Naive thymus-derived CD4-positive, alpha-beta T cell (primary cell): ENCODE measurements around the gene PSMB8. TPM values are rescaled to one million over a fixed set of nuclear protein-coding genes. Genes with fewer than 3 reads are reported as not detected.
"Not testable (repeated sequence)": the region's sequence is repeated elsewhere in the genome, so short reads cannot be mapped to it uniquely, and the experiment has no call there.

Experiments used
- ATAC-seq: fragments of 150-1000 bp; cut with Tn5 transposase; 2 replicates; pipeline ENCODE4 v1.10.0; 2021; ENCODE audit warnings: mild to moderate bottlenecking, moderate library complexity
- CTCF ChIA-PET: fragments of 350-600 bp; sonication (Branson Sonifier 250); formaldehyde crosslinking; loops from one replicate; lab custom pipeline; 2021; ENCODE audit warnings: antibody characterized with exemption; lab: Charles Lee
- POLR2A ChIA-PET: fragments of 350-600 bp; sonication (Branson Sonifier 250); formaldehyde crosslinking; loops from one replicate; lab custom pipeline; 2021; ENCODE audit warnings: antibody characterized with exemption, inconsistent platforms; lab: Charles Lee
- DNase-seq, 9 donors: peaks; one replicate each; pipeline versions ENCODE4 v3.0.0 to v3.0.0-alpha.2; 2020 to 2022; ENCODE audit warnings: mixed read lengths in 1 of 9
- H3K27ac ChIP-seq: one replicate; pipeline ENCODE4 v1.7.0; 2013; ENCODE audit warnings: mild to moderate bottlenecking, low read depth, low read length, moderate library complexity
- H3K27me3 ChIP-seq, 2 donors: one replicate each; pipeline ENCODE4 v1.7.0; 2013; ENCODE audit warnings: low read length in 2 of 2, mild to moderate bottlenecking in 2 of 2, moderate library complexity in 2 of 2; ENCODE audit not compliant: control insufficient read depth in 2 of 2, insufficient read depth in 2 of 2
- H3K36me3 ChIP-seq, 3 experiments: 1 replicate in 2 of 3; 2 replicates in 1 of 3; pipeline ENCODE4 v1.7.0; 2013; ENCODE audit warnings: low read length in 3 of 3, mild to moderate bottlenecking in 3 of 3, moderate library complexity in 1 of 3; ENCODE audit not compliant: insufficient read depth in 3 of 3, control insufficient read depth in 2 of 3
- H3K4me1 ChIP-seq, 2 donors: one replicate each; pipeline ENCODE4 v1.7.0; 2013; ENCODE audit warnings: low read length in 2 of 2, mild to moderate bottlenecking in 2 of 2, moderate library complexity in 1 of 2; ENCODE audit not compliant: control insufficient read depth in 2 of 2, insufficient read depth in 2 of 2
- H3K4me3 ChIP-seq: 2 replicates; pipeline ENCODE4 v1.7.0; 2013; ENCODE audit warnings: mild to moderate bottlenecking, low read length
- H3K9me3 ChIP-seq, 3 experiments: 1 replicate in 2 of 3; 2 replicates in 1 of 3; pipeline ENCODE4 v1.7.0; 2013; ENCODE audit warnings: low read length in 3 of 3; ENCODE audit not compliant: control insufficient read depth in 2 of 3
- H3K27ac Mint-ChIP-seq, 9 donors: one replicate each; pipeline ENCODE4 v1.8.0; 2020 to 2022; ENCODE audit warnings: mixed read lengths in 9 of 9, mild to moderate bottlenecking in 8 of 9, moderate library complexity in 5 of 9, inconsistent platforms in 2 of 9
- H3K27me3 Mint-ChIP-seq, 5 donors: one replicate each; pipeline ENCODE4 v1.8.0; 2021 to 2022; ENCODE audit warnings: mixed read lengths in 5 of 5, mild to moderate bottlenecking in 1 of 5
- H3K36me3 Mint-ChIP-seq, 5 donors: one replicate each; pipeline ENCODE4 v1.8.0; 2020 to 2022; ENCODE audit warnings: mixed read lengths in 5 of 5, mild to moderate bottlenecking in 3 of 5, inconsistent platforms in 1 of 5
- H3K4me1 Mint-ChIP-seq, 7 donors: one replicate each; pipeline ENCODE4 v1.8.0; 2020 to 2022; ENCODE audit warnings: mixed read lengths in 7 of 7, mild to moderate bottlenecking in 3 of 7, inconsistent platforms in 1 of 7
- H3K4me3 Mint-ChIP-seq, 10 donors: one replicate each; pipeline ENCODE4 v1.8.0; 2020 to 2022; ENCODE audit warnings: mild to moderate bottlenecking in 10 of 10, mixed read lengths in 10 of 10, moderate library complexity in 6 of 10, inconsistent platforms in 2 of 10
- H3K9me3 Mint-ChIP-seq, 11 donors: one replicate each; pipeline ENCODE4 v1.8.0; 2020 to 2022; ENCODE audit warnings: mixed read lengths in 11 of 11, mild to moderate bottlenecking in 4 of 11, inconsistent platforms in 1 of 11, moderate library complexity in 1 of 11
- intact Hi-C, 2 donors: fragments of 100-400 bp; cut with micrococcal nuclease; formaldehyde crosslinking; loops; one replicate each; pipeline ENCODE4 v1.15.1; 2023
- polyA plus RNA-seq, 2 donors: library from polyadenylated mRNA; unstranded; fragments of 300-500 nt; fragmentation: Illumina TruSeq; gene quantifications; one replicate each; pipeline ENCODE4 v1.2.3, GENCODE V29; 2021
- total RNA-seq, 6 experiments: library from RNA in 5 of 6; stranded (reverse) in 5 of 6; gene quantifications; 1 replicate in 5 of 6; 2 replicates in 1 of 6; pipeline ENCODE4 v1.2.3 and lab custom pipeline; 2021 to 2026

The PSMB8 gene
- total and polyA plus RNA-seq, 7 experiments from 2014 or later = 111 to 419 (median 146) TPM

DNA sequence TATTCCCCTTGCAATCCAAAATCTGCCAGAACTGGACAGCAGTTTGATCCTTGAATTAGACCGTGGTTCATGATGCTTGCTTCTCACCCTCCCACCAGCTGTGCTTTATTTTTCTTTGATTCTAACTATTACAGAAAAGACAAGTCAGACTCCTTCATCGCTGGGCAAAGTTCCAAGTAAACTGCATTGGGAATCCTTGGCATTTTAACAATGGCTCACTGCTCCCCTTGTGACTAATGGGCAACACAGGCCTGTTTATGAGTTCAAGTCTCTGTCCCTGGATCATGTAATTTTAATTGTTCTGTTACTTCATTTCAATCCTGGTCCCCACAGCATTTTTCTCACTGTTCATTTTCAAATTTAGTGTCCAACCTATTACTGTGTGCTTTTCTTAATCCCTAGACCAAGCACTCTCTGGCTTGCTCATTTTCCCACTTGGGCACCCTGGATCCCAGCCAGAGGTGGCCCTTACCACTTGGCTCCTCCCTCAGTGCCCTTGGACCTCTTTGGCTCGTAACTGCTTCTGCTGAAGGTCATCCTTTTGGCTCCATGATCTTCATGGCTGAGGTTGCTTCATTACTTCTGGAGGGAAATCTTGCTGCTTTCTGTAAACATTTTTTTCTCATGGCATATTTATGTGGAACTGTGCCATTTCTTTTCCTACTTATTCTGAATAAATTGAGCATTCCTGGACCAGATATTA, 43.0 kb upstream of the PSMB8 start:
- Histone ChIP-seq H3K4me3 (no peak overlapping the region), H3K27ac (no peak overlapping the region), H3K27me3 (no peaks in the 10 kb centered on the region), H3K9me3 (no peaks in the 10 kb centered on the region), H3K36me3 (no peaks in the 10 kb centered on the region), H3K4me1 (no peaks in the 10 kb centered on the region)
- ATAC-seq = no peak
- POLR2A ChIA-PET = interaction anchor here (1.0 to 1.8 kb wide), 5 partner anchors 61 to 96 kb away, joined by 3 to 10 read pairs (median 4); no protein-coding TSS in a partner anchor
- CTCF ChIA-PET = interaction anchor here (0.9 to 3.6 kb wide), 14 partner anchors 20 to 102 kb away, joined by 3 to 51 read pairs (median 4); partner anchors contain the start of genes BRD2 and HLA-DMA
- Mint-ChIP-seq H3K4me1 (peaks cover 0 to 4% (median 0%) of the 10 kb centered on the region in 7 donors), H3K9me3 (no peaks in the 10 kb centered on the region), H3K27ac (peak overlapping the region in 1 of 9 donors; percentile 31), H3K36me3 (peaks cover 0 to 2% (median 0%) of the 10 kb centered on the region in 5 donors), H3K27me3 (peaks cover 0 to 10% (median 0%) of the 10 kb centered on the region in 5 donors), H3K4me3 (no peak overlapping the region)
- DNase-seq = no peak
- intact Hi-C loops = no loop called here

GRCh38 chr6:32885698-32886286, 41.9 kb upstream of the PSMB8 start:
- no peaks in the 10 kb centered on the region for H3K9me3 Mint-ChIP-seq
- CTCF ChIA-PET = interaction anchor here (0.7 to 3.6 kb wide), 24 partner anchors 14 to 133 kb away, joined by 3 to 51 read pairs (median 4); partner anchors contain the start of genes BRD2, HLA-DMA and TAP2
- H3K4me3 Mint-ChIP-seq = no peak overlapping the region
- no peak overlapping the region for H3K27ac ChIP-seq
- DNase-seq = peak in 7 of 9 donors; percentile 48 to 78 (median 68)
- no peaks in the 10 kb centered on the region for H3K9me3 ChIP-seq
- no peak overlapping the region for H3K27ac Mint-ChIP-seq
- no peak overlapping the region for H3K4me3 ChIP-seq
- peak; percentile 69 for ATAC-seq
- peaks cover 0 to 5% (median 0%) of the 10 kb centered on the region in 5 donors for H3K36me3 Mint-ChIP-seq
- POLR2A ChIA-PET = interaction anchor here (0.6 to 1.8 kb wide), 8 partner anchors 10 to 97 kb away, joined by 3 to 10 read pairs (median 4); no protein-coding TSS in a partner anchor
- no peaks in the 10 kb centered on the region for H3K36me3 ChIP-seq
- H3K27me3 ChIP-seq = no peaks in the 10 kb centered on the region
- intact Hi-C loops = loop anchor here (1.0 kb wide), 5 partner anchors 48 to 99 kb away; partner anchors contain the start of gene HLA-DMA (in 2 of the 2)
- H3K4me1 ChIP-seq = no peaks in the 10 kb centered on the region
- H3K4me1 Mint-ChIP-seq = peaks cover 0 to 4% (median 0%) of the 10 kb centered on the region in 7 donors
- peaks cover 0 to 10% (median 0%) of the 10 kb centered on the region in 5 donors for H3K27me3 Mint-ChIP-seq

- no peaks in the 10 kb centered on the region for H3K27me3 ChIP-seq
- no peaks in the 10 kb centered on the region for H3K9me3 ChIP-seq
- ATAC-seq = no peak
- no peak for DNase-seq
- peaks cover 0 to 4% (median 0%) of the 10 kb centered on the region in 3 experiments for H3K36me3 ChIP-seq
- Mint-ChIP-seq H3K9me3 (no peaks in the 10 kb centered on the region), H3K4me3 (no peak overlapping the region), H3K27me3 (peaks cover 0 to 6% (median 0%) of the 10 kb centered on the region in 5 donors), H3K27ac (no peak overlapping the region), H3K36me3 (peaks cover 8 to 15% (median 10%) of the 10 kb centered on the region in 5 donors), H3K4me1 (peaks cover 0 to 4% (median 0%) of the 10 kb centered on the region in 7 donors)
- H3K4me1 ChIP-seq = no peaks in the 10 kb centered on the region
- intact Hi-C loops = no loop called here
- no peak overlapping the region for H3K27ac ChIP-seq
- H3K4me3 ChIP-seq = no peak overlapping the region
- ChIA-PET CTCF (interaction anchor here (0.6 to 3.6 kb wide), 5 partner anchors 9 to 103 kb away, joined by 3 to 51 read pairs (median 7); partner anchors contain the start of gene HLA-DMA), POLR2A (interaction anchor here (0.6 to 3.1 kb wide), 2 partner anchors 89 to 455 kb away, joined by 3 to 8 read pairs; no protein-coding TSS in a partner anchor)
Observed at GRCh38 chr6:32883789-32884188, 39.9 kb upstream of the PSMB8 start.

DNA sequence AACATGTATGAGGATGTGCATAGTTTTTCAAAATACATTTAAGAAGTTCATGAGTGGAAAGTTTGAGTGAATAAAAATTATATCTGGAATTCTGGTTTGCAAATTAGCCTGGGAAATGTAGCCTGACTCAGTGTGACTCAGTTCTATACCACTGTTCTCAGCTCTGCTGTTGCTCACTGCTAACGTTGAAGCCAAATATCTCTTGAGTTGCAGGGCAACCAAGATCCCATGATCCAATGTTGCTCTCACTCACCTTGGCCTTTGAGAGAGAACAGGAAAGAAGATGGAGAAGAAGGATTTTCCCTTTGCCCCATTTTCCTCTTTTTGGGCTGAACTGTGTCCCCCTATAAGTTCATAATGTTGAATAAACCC, 39.0 kb upstream of the PSMB8 start:
- CTCF ChIA-PET = interaction anchor here (0.6 to 2.1 kb wide), 9 partner anchors 11 to 129 kb away, joined by 3 to 8 read pairs (median 4); partner anchors contain the start of gene HLA-DMA
- H3K27ac ChIP-seq = no peak overlapping the region
- Mint-ChIP-seq H3K9me3 (no peaks in the 10 kb centered on the region), H3K4me1 (peaks cover 0 to 4% (median 0%) of the 10 kb centered on the region in 7 donors), H3K4me3 (no peak overlapping the region), H3K27ac (no peak overlapping the region), H3K36me3 (peaks cover 10 to 15% (median 11%) of the 10 kb centered on the region in 5 donors), H3K27me3 (peaks cover 0 to 2% (median 0%) of the 10 kb centered on the region in 5 donors)
- no peak overlapping the region for H3K4me3 ChIP-seq
- H3K4me1 ChIP-seq = no peaks in the 10 kb centered on the region
- POLR2A ChIA-PET = interaction anchor here (1.0 to 3.1 kb wide), 4 partner anchors 42 to 101 kb away, joined by 3 to 8 read pairs (median 4); partner anchors contain the start of gene TAP2
- intact Hi-C loops = no loop called here
- no peaks in the 10 kb centered on the region for H3K27me3 ChIP-seq
- ATAC-seq (no peak), DNase-seq (no peak)
- H3K9me3 ChIP-seq = no peaks in the 10 kb centered on the region
- H3K36me3 ChIP-seq = peaks cover 0 to 4% (median 0%) of the 10 kb centered on the region in 3 experiments

GRCh38 chr6:32880962-32881361, 37.1 kb upstream of the PSMB8 start:
- H3K4me3 ChIP-seq, H3K36me3 ChIP-seq, ATAC-seq, H3K27me3 ChIP-seq, H3K4me3 Mint-ChIP-seq, DNase-seq, H3K9me3 Mint-ChIP-seq, H3K27ac ChIP-seq, H3K4me1 Mint-ChIP-seq, H3K9me3 ChIP-seq, intact Hi-C loops, H3K27ac Mint-ChIP-seq, H3K4me1 ChIP-seq, H3K27me3 Mint-ChIP-seq: not testable (repeated sequence)
- ChIA-PET CTCF (interaction anchor here (0.9 kb wide), 1 partner anchor 833 kb away, joined by 5 read pairs; no protein-coding TSS in a partner anchor), POLR2A (interaction anchor here (0.6 to 1.0 kb wide), 3 partner anchors 75 to 1295 kb away, joined by 3 to 4 read pairs (median 3); partner anchors contain the start of gene LST1)
- peaks cover 10 to 16% (median 13%) of the 10 kb centered on the region in 5 donors for H3K36me3 Mint-ChIP-seq

DNA sequence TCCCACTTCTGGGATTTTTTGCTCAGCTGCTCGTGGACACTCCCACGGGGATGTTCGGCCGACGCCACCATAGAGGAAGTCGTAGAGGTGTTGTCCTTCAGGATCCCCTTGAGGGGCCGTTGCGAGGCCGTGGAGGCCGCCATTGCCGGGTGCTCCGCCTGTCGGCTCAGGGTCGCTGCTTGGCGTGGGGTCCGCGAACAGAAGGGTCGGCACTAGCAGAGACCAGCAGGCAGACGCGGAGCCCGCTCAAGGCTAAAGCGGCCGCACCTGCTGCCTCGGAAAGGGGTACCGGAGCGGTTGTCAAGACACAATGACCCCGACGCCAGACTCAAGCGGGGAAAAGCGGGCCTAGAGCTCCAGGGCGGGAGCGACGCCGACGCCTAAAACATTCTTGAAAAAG, 35.8 kb upstream of the PSMB8 start:
- peaks cover 10 to 16% (median 13%) of the 10 kb centered on the region in 5 donors for H3K36me3 Mint-ChIP-seq
- Histone ChIP-seq H3K4me1 (no peaks in the 10 kb centered on the region), H3K9me3 (no peaks in the 10 kb centered on the region), H3K4me3 (no peak overlapping the region), H3K36me3 (peaks cover 0 to 4% (median 0%) of the 10 kb centered on the region in 3 experiments), H3K27me3 (no peaks in the 10 kb centered on the region), H3K27ac (no peak overlapping the region)
- no peak overlapping the region for H3K27ac Mint-ChIP-seq
- H3K4me3 Mint-ChIP-seq = no peak overlapping the region
- DNase-seq (no peak), ATAC-seq (no peak)
- H3K4me1 Mint-ChIP-seq = peaks cover 0 to 2% (median 0%) of the 10 kb centered on the region in 7 donors
- intact Hi-C loops = no loop called here
- H3K9me3 Mint-ChIP-seq = no peaks in the 10 kb centered on the region
- no peaks in the 10 kb centered on the region for H3K27me3 Mint-ChIP-seq
- POLR2A ChIA-PET = no interaction called here
- CTCF ChIA-PET = interaction anchor here (1.1 to 1.7 kb wide), 3 partner anchors 54 to 105 kb away, joined by 4 to 9 read pairs (median 5); partner anchors contain the start of gene HLA-DMA
